Thyroid gland (tissue), 4 donors: Measurements from ENCODE around the gene WDR7.

Source experiments
- POLR2A ChIP-seq, 2 donors: fragments of 450-650 bp; IDR thresholded peaks; one replicate each; pipeline ENCODE4 v1.6.1; 2017; ENCODE audit warnings: antibody characterized with exemption in 2 of 2, mild to moderate bottlenecking in 2 of 2, moderate library complexity in 1 of 2
- TF ChIP-seq, protein P1 (sequence below), 6 experiments: fragments of 200-600 bp in 3 of 6; fragments of 450-650 bp in 3 of 6; sonication (generic) in 3 of 6; IDR thresholded peaks; one replicate each; pipeline ENCODE4 v1.5.1; 2016 to 2019; ENCODE audit warnings: antibody characterized with exemption in 6 of 6, mild to moderate bottlenecking in 2 of 6, inconsistent platforms in 1 of 6, moderate library complexity in 1 of 6

GRCh38 chr18:57030417-57030816 is 379.3 kb downstream of the WDR7 start:
- TF ChIP-seq, protein P1, sequence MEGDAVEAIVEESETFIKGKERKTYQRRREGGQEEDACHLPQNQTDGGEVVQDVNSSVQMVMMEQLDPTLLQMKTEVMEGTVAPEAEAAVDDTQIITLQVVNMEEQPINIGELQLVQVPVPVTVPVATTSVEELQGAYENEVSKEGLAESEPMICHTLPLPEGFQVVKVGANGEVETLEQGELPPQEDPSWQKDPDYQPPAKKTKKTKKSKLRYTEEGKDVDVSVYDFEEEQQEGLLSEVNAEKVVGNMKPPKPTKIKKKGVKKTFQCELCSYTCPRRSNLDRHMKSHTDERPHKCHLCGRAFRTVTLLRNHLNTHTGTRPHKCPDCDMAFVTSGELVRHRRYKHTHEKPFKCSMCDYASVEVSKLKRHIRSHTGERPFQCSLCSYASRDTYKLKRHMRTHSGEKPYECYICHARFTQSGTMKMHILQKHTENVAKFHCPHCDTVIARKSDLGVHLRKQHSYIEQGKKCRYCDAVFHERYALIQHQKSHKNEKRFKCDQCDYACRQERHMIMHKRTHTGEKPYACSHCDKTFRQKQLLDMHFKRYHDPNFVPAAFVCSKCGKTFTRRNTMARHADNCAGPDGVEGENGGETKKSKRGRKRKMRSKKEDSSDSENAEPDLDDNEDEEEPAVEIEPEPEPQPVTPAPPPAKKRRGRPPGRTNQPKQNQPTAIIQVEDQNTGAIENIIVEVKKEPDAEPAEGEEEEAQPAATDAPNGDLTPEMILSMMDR (IDR thresholded peaks at IDR 0.05), result no peak
- no peak for TF ChIP-seq POLR2A (IDR thresholded peaks at IDR 0.05)
